HepG2 (cell line): Measurements from ENCODE around the gene SHC1. TPM values are rescaled to one million over a fixed set of nuclear protein-coding genes. Genes with fewer than 3 reads are reported as not detected.

Experiments
- ARNT ChIP-seq: fragments of 450-650 bp; IDR thresholded peaks from 2 replicates; pipeline ENCODE4 v1.6.1; 2017
- FOXJ3 ChIP-seq: sonication (generic); formaldehyde crosslinking; IDR thresholded peaks from 2 replicates; pipeline ENCODE4 v1.4.0; 2020; ENCODE audit warnings: missing genetic modification reagents, mild to moderate bottlenecking, borderline replicate concordance
- HOXA3 ChIP-seq: sonication (generic); formaldehyde crosslinking; IDR thresholded peaks from 2 replicates; pipeline ENCODE4 v1.5.0; 2020; ENCODE audit warnings: missing genetic modification reagents
- MYNN ChIP-seq: sonication (generic); formaldehyde crosslinking; IDR thresholded peaks from 2 replicates; pipeline ENCODE4 v1.4.0; 2020; ENCODE audit warnings: mild to moderate bottlenecking, low read depth, missing genetic modification reagents
- NKX3-1 ChIP-seq: sonication (generic); formaldehyde crosslinking; IDR thresholded peaks from 2 replicates; pipeline ENCODE4 v1.5.0; 2020; ENCODE audit warnings: missing genetic modification reagents
- POLR2AphosphoS5 ChIP-seq: IDR thresholded peaks from 2 replicates; pipeline ENCODE4 v1.6.1; 2012; ENCODE audit warnings: low read depth, low read length
- SETDB1 ChIP-seq: sonication (generic); formaldehyde crosslinking; IDR thresholded peaks from 2 replicates; pipeline ENCODE4 v1.5.1; 2020; ENCODE audit warnings: missing genetic modification reagents, mild to moderate bottlenecking, borderline replicate concordance
- SRY ChIP-seq: sonication (generic); formaldehyde crosslinking; IDR thresholded peaks from 2 replicates; pipeline ENCODE4 v1.8.0; 2022; ENCODE audit warnings: mild to moderate bottlenecking, missing genetic modification reagents
- TAF1 ChIP-seq: sonication (generic); formaldehyde crosslinking; IDR thresholded peaks from 2 replicates; pipeline ENCODE4 v1.4.0; 2020; ENCODE audit warnings: missing genetic modification reagents
- ZFP36L2 ChIP-seq: sonication (generic); formaldehyde crosslinking; IDR thresholded peaks from 2 replicates; pipeline ENCODE4 v1.4.0; 2020; ENCODE audit warnings: missing genetic modification reagents
- ZFP41 ChIP-seq: sonication (generic); formaldehyde crosslinking; IDR thresholded peaks from 2 replicates; pipeline ENCODE4 v1.4.0; 2020; ENCODE audit warnings: mild to moderate bottlenecking, missing genetic modification reagents, borderline replicate concordance
- ZNF567 ChIP-seq: sonication (generic); formaldehyde crosslinking; IDR thresholded peaks from 2 replicates; pipeline ENCODE4 v1.8.1; 2023; ENCODE audit warnings: mild to moderate bottlenecking, missing genetic modification reagents, borderline replicate concordance
- polyA plus RNA-seq, 8 experiments: library from polyadenylated mRNA; depleted of rRNA in 3 of 8; stranded (reverse) in 7 of 8; unstranded in 1 of 8; fragments of >200 nt; fragmentation: Illumina TruSeq in 4 of 8; extraction: Trizol in 4 of 8; gene quantifications; 2 replicates each; pipeline versions ENCODE4 v1.2.1 to v1.2.3, GENCODE V29; 2011 to 2016; ENCODE audit warnings: low read depth in 4 of 8, missing spikeins in 1 of 8, mixed read lengths in 1 of 8; ENCODE audit not compliant: insufficient read depth in 1 of 8
- total RNA-seq, 5 experiments: library from RNA; depleted of rRNA; stranded (reverse); fragments of >200 nt; fragmentation: Illumina TruSeq; extraction: Trizol; gene quantifications; 2 replicates each; pipeline ENCODE4 v1.2.3, GENCODE V29; 2016; ENCODE audit warnings: low read depth in 1 of 5
- TF ChIP-seq, protein P1 (sequence below): sonication (generic); formaldehyde crosslinking; IDR thresholded peaks from 2 replicates; pipeline ENCODE4 v1.4.0; 2020; ENCODE audit warnings: missing genetic modification reagents, borderline replicate concordance
- TF ChIP-seq, protein P2 (sequence below): sonication (generic); formaldehyde crosslinking; IDR thresholded peaks from 2 replicates; pipeline ENCODE4 v1.8.0; 2022; ENCODE audit warnings: low read depth, missing genetic modification reagents
- TF ChIP-seq, protein P3 (sequence below): IDR thresholded peaks from 2 replicates; pipeline ENCODE4 v1.6.1; 2012; ENCODE audit warnings: low read depth, low read length, improper control_type of control experiment
- TF ChIP-seq, protein P4 (sequence below), 2 experiments: fragments of 450-650 bp in 1 of 2; sonication (generic) in 1 of 2; formaldehyde crosslinking in 1 of 2; IDR thresholded peaks; 2 replicates each; pipeline versions ENCODE4 v1.6.1 to v1.8.0; 2016 to 2022; ENCODE audit warnings: antibody characterized with exemption in 1 of 2, mild to moderate bottlenecking in 1 of 2, missing genetic modification reagents in 1 of 2

SHC1 gene
- total and polyA plus RNA-seq, 2 of the 13 experiments (the other 11 are each of a cell fraction or from before 2014, with no cell fraction given) = 52.0 to 137 TPM

DNA sequence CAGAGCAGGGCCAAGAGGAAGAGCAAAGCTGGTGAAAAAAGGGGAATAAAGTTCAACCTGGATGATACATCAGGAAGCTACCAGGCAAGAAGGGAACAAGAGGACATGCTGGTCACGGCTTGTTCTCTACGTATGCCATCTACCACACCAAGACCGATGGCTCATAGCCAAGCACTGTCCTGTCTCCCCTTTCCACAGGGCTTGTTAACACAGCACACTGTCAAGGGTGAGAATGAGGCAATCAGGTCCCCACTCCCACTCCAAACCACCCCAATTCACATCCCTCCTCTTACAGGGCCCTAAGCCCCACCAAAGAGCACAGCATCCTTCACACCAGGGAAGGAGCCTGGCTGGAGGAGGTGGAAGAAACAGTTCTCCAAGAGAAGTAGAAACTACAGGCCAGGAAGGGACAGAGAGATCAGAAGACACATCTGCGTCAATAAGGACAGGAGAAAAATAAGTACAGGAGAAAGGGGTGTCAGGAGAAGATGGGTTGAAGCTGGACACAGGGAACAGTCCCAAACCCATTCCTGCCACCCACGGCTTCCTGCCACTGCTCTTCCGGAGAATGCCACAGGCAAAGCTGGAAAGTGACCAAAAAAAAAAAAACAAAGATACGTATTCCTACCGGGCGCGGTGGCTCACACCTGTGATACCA, 923 bp upstream of the SHC1 start (continued):
- no peak for TF ChIP-seq NKX3-1 (CRISPR knock-in tag)
- TF ChIP-seq, protein P1, sequence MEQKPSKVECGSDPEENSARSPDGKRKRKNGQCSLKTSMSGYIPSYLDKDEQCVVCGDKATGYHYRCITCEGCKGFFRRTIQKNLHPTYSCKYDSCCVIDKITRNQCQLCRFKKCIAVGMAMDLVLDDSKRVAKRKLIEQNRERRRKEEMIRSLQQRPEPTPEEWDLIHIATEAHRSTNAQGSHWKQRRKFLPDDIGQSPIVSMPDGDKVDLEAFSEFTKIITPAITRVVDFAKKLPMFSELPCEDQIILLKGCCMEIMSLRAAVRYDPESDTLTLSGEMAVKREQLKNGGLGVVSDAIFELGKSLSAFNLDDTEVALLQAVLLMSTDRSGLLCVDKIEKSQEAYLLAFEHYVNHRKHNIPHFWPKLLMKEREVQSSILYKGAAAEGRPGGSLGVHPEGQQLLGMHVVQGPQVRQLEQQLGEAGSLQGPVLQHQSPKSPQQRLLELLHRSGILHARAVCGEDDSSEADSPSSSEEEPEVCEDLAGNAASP = no peak
- 0 out of 2 replicates have a peak, but pooled peaks have one; percentile 17 for TF ChIP-seq HOXA3 (CRISPR knock-in tag)
- no peak for TF ChIP-seq ARNT
- no peak for TF ChIP-seq TAF1 (CRISPR knock-in tag)
- TF ChIP-seq ZNF567 (CRISPR knock-in tag) = 0 out of 2 replicates have a peak, but pooled peaks have one; percentile 37
- no peak for TF ChIP-seq FOXJ3 (CRISPR knock-in tag)
- TF ChIP-seq, protein P2, sequence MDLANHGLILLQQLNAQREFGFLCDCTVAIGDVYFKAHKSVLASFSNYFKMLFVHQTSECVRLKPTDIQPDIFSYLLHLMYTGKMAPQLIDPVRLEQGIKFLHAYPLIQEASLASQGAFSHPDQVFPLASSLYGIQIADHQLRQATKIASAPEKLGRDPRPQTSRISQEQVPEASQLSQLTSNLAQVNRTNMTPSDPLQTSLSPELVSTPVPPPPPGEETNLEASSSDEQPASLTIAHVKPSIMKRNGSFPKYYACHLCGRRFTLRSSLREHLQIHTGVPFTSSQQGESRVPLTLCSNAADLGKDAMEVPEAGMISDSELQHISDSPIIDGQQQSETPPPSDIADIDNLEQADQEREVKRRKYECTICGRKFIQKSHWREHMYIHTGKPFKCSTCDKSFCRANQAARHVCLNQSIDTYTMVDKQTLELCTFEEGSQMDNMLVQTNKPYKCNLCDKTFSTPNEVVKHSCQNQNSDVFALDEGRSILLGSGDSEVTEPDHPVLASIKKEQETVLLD = no peak
- TF ChIP-seq SRY (CRISPR knock-in tag) = no peak
- TF ChIP-seq MYNN (CRISPR knock-in tag) = no peak
- peak; percentile 26; the same call in 1 of the 2 replicates for TF ChIP-seq ZFP41 (CRISPR knock-in tag)
- no peak for TF ChIP-seq ZFP36L2 (CRISPR knock-in tag)
- TF ChIP-seq SETDB1 (CRISPR knock-in tag) = no peak
- TF ChIP-seq, protein P3, sequence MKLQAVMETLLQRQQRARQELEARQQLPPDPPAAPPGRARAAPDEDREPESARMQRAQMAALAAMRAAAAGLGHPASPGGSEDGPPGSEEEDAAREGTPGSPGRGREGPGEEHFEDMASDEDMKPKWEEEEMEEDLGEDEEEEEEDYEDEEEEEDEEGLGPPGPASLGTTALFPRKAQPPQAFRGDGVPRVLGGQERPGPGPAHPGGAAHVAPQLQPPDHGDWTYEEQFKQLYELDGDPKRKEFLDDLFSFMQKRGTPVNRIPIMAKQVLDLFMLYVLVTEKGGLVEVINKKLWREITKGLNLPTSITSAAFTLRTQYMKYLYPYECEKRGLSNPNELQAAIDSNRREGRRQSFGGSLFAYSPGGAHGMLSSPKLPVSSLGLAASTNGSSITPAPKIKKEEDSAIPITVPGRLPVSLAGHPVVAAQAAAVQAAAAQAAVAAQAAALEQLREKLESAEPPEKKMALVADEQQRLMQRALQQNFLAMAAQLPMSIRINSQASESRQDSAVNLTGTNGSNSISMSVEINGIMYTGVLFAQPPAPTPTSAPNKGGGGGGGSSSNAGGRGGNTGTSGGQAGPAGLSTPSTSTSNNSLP = no peak
- TF ChIP-seq, protein P4, sequence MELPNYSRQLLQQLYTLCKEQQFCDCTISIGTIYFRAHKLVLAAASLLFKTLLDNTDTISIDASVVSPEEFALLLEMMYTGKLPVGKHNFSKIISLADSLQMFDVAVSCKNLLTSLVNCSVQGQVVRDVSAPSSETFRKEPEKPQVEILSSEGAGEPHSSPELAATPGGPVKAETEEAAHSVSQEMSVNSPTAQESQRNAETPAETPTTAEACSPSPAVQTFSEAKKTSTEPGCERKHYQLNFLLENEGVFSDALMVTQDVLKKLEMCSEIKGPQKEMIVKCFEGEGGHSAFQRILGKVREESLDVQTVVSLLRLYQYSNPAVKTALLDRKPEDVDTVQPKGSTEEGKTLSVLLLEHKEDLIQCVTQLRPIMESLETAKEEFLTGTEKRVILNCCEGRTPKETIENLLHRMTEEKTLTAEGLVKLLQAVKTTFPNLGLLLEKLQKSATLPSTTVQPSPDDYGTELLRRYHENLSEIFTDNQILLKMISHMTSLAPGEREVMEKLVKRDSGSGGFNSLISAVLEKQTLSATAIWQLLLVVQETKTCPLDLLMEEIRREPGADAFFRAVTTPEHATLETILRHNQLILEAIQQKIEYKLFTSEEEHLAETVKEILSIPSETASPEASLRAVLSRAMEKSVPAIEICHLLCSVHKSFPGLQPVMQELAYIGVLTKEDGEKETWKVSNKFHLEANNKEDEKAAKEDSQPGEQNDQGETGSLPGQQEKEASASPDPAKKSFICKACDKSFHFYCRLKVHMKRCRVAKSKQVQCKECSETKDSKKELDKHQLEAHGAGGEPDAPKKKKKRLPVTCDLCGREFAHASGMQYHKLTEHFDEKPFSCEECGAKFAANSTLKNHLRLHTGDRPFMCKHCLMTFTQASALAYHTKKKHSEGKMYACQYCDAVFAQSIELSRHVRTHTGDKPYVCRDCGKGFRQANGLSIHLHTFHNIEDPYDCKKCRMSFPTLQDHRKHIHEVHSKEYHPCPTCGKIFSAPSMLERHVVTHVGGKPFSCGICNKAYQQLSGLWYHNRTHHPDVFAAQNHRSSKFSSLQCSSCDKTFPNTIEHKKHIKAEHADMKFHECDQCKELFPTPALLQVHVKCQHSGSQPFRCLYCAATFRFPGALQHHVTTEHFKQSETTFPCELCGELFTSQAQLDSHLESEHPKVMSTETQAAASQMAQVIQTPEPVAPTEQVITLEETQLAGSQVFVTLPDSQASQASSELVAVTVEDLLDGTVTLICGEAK (IDR thresholded peaks at IDR 0.05) = no peak
- TF ChIP-seq, protein P4 (CRISPR knock-in tag; IDR thresholded peaks at IDR 0.05) = no peak
- no peak for TF ChIP-seq POLR2AphosphoS5
